Liver (tissue), 9 donors: ENCODE results near the gene CAMKMT. TPM values are rescaled to one million over a fixed set of nuclear protein-coding genes. Genes with fewer than 3 reads are reported as not detected.
A peak's percentile ranks its signal among the peaks of the same experiment; 100 is the strongest.

Source experiments
- DNase-seq: peaks from one replicate; pipeline ENCODE4 v3.0.0-alpha.2; 2017; ENCODE audit warnings: low spot score
- H3K27ac ChIP-seq, 2 donors: one replicate each; pipeline ENCODE4 v1.7.0; 2013; ENCODE audit warnings: inconsistent platforms in 2 of 2, low read length in 2 of 2, control low read depth in 1 of 2, low read depth in 1 of 2, mild to moderate bottlenecking in 1 of 2
- H3K27me3 ChIP-seq, 4 donors: one replicate each; pipeline versions ENCODE4 v1.6.1 to v1.7.0; 2013; ENCODE audit warnings: low read length in 3 of 4, inconsistent platforms in 1 of 4, mild to moderate bottlenecking in 1 of 4, moderate library complexity in 1 of 4; ENCODE audit not compliant: control insufficient read depth in 4 of 4, insufficient read depth in 4 of 4
- H3K36me3 ChIP-seq, 4 donors: one replicate each; pipeline versions ENCODE4 v1.6.1 to v1.7.0; 2013; ENCODE audit warnings: low read length in 3 of 4, mild to moderate bottlenecking in 3 of 4, low read depth in 1 of 4, moderate library complexity in 1 of 4; ENCODE audit not compliant: control insufficient read depth in 4 of 4, insufficient read depth in 3 of 4
- H3K4me1 ChIP-seq, 4 donors: one replicate each; pipeline versions ENCODE4 v1.6.1 to v1.7.0; 2013; ENCODE audit warnings: low read length in 3 of 4, mild to moderate bottlenecking in 3 of 4, moderate library complexity in 1 of 4; ENCODE audit not compliant: control insufficient read depth in 4 of 4, insufficient read depth in 4 of 4
- H3K4me3 ChIP-seq, 3 donors: one replicate each; pipeline versions ENCODE4 v1.6.1 to v1.7.0; 2013; ENCODE audit warnings: low read length in 3 of 3, control low read depth in 1 of 3, low read depth in 1 of 3, mild to moderate bottlenecking in 1 of 3
- H3K9ac ChIP-seq, 2 donors: one replicate each; pipeline ENCODE4 v1.7.0; 2013; ENCODE audit warnings: low read length in 2 of 2, mild to moderate bottlenecking in 2 of 2, moderate library complexity in 2 of 2, control low read depth in 1 of 2, low read depth in 1 of 2
- H3K9me3 ChIP-seq, 4 donors: one replicate each; pipeline versions ENCODE4 v1.6.1 to v1.7.0; 2013; ENCODE audit warnings: low read length in 3 of 4; ENCODE audit not compliant: control insufficient read depth in 4 of 4
- EGR1 ChIP-seq, 2 donors: IDR thresholded peaks; 2 replicates each; pipeline ENCODE4 v1.6.1; 2016 to 2018; ENCODE audit warnings: antibody characterized with exemption in 2 of 2, low read depth in 2 of 2
- FOXA1 ChIP-seq: IDR thresholded peaks from 2 replicates; pipeline ENCODE4 v1.6.1; 2016; ENCODE audit warnings: antibody characterized with exemption
- FOXA2 ChIP-seq: IDR thresholded peaks from 2 replicates; pipeline ENCODE4 v1.6.1; 2016; ENCODE audit warnings: antibody characterized with exemption
- GABPA ChIP-seq, 2 donors: IDR thresholded peaks in 1 of 2; conservative IDR thresholded peaks in 1 of 2; 2 replicates each; pipeline ENCODE4 v1.6.1; 2016; ENCODE audit warnings: antibody characterized with exemption in 2 of 2, mild to moderate bottlenecking in 1 of 2, moderate library complexity in 1 of 2
- HNF4A ChIP-seq, 2 donors: conservative IDR thresholded peaks; 2 replicates each; pipeline ENCODE4 v1.6.1; 2016; ENCODE audit warnings: antibody characterized with exemption in 2 of 2, mild to moderate bottlenecking in 2 of 2
- HNF4G ChIP-seq: IDR thresholded peaks from 2 replicates; pipeline ENCODE4 v1.6.1; 2016; ENCODE audit warnings: antibody characterized with exemption
- JUND ChIP-seq, 2 donors: IDR thresholded peaks; 2 replicates each; pipeline ENCODE4 v1.6.1; 2016; ENCODE audit warnings: antibody characterized with exemption in 2 of 2
- NR2F2 ChIP-seq: IDR thresholded peaks from 2 replicates; pipeline ENCODE4 v1.6.1; 2016; ENCODE audit warnings: antibody characterized with exemption
- RXRA ChIP-seq, 2 donors: IDR thresholded peaks; 2 replicates each; pipeline ENCODE4 v1.6.1; 2017 to 2018; ENCODE audit warnings: antibody characterized with exemption in 2 of 2, mild to moderate bottlenecking in 1 of 2
- SP1 ChIP-seq: IDR thresholded peaks from 2 replicates; pipeline ENCODE4 v1.6.1; 2018; ENCODE audit warnings: antibody characterized with exemption, mild to moderate bottlenecking
- TAF1 ChIP-seq: conservative IDR thresholded peaks from 2 replicates; pipeline ENCODE4 v1.6.1; 2016; ENCODE audit warnings: antibody characterized with exemption, mild to moderate bottlenecking
- YY1 ChIP-seq: IDR thresholded peaks from 2 replicates; pipeline ENCODE4 v1.6.1; 2016; ENCODE audit warnings: antibody characterized with exemption, mild to moderate bottlenecking
- WGBS: extraction: QIAGEN DNeasy Blood & Tissue Kit; methylation state at CpG from one replicate; pipeline ENCODE4 v1.1.7; 2013; 5-methylcytosine and 5-hydroxymethylcytosine counted together
- polyA plus RNA-seq, 2 donors: library from polyadenylated mRNA; stranded (reverse) in 1 of 2; unstranded in 1 of 2; fragments of 200-250 nt in 1 of 2; fragments of >200 nt in 1 of 2; fragmentation: Nextera tagmentation in 1 of 2; extraction: Ambion mirVana in 1 of 2; gene quantifications; one replicate each; pipeline versions ENCODE4 v1.2.1 to v1.2.3, GENCODE V29; 2013 to 2015
- total RNA-seq, 2 donors: library from RNA; depleted of rRNA; stranded (reverse); fragments of >200 nt; gene quantifications; one replicate each; pipeline ENCODE4 v1.2.3, GENCODE V29; 2014
- TF ChIP-seq, protein P1 (sequence below): IDR thresholded peaks from 2 replicates; pipeline ENCODE4 v1.6.1; 2016; ENCODE audit warnings: antibody characterized with exemption
- TF ChIP-seq, protein P2 (sequence below): fragments of 150-350 bp; IDR thresholded peaks from 2 replicates; pipeline ENCODE4 v1.5.1; 2017; ENCODE audit warnings: improper control_type of control experiment, low read depth, low read length; ENCODE audit not compliant: missing input control
- TF ChIP-seq, protein P3 (sequence below): IDR thresholded peaks from 2 replicates; pipeline ENCODE4 v1.6.1; 2016; ENCODE audit warnings: antibody characterized with exemption, mild to moderate bottlenecking
- TF ChIP-seq, protein P4 (sequence below): IDR thresholded peaks from 2 replicates; pipeline ENCODE4 v1.6.1; 2016; ENCODE audit warnings: antibody characterized with exemption
- donor health status: healthy.
- donor health status: healthy.
- donor health status: healthy.
- donor health status: healthy.
- donor health status: healthy.

Gene CAMKMT
- total and polyA plus RNA-seq, 4 donors = 1.5 to 12.7 (median 7.1) TPM

DNA sequence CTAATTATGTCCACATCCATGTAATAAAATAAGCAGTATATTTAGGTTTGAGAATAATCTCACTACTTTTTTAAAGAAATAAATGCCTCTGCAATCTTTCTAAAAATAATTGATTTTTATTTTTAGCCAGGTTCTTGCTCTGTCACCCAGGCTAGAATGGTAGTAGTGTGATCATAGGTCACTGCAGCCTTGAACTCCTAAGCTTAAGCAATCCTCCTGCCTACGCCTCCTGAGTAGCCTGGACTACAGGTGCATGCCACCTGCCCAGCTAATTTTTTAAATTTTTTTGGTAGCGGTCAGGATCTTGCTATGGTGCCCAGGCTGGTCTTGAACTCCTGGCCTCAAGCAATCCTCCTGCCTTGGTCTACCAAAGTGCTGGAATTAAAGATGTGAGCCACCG is 133.3 kb downstream of the CAMKMT start (continued):
- no peak for TF ChIP-seq GABPA (IDR thresholded peaks at IDR 0.05 in 1 of 2, conservative IDR thresholded peaks at IDR 0.05 in 1 of 2)
- no peak for TF ChIP-seq TAF1
- TF ChIP-seq NR2F2 = peak; percentile 42
- TF ChIP-seq EGR1 (IDR thresholded peaks at IDR 0.05; ENCODE audit: low read depth in 2 of 2) = no peak
- TF ChIP-seq RXRA (IDR thresholded peaks at IDR 0.05) = peak; percentile 52 to 59

DNA sequence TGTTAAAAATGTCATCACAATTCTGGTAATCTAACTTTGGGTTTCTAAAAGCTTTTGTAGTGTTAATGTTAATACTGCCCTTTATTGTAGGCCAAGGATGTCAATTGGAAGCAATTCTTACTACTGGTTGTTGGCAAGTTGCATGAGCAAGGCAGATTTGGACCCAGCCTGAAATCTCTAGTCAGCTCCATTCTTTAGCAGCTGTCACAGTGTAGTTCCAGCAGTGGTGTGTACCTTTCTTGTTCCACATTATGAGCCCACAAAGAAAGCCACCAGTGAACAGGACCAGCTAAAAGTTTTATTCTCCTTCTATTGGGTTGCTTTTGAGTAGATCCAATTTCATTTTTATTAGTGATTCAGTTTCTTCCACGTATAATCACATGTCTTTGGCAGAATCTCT is 133.8 kb downstream of the CAMKMT start:
- H3K4me3 ChIP-seq = no peak overlapping the region
- no peak for DNase-seq
- H3K27me3 ChIP-seq = no peaks in the 10 kb centered on the region
- peaks cover 2 to 21% (median 7%) of the 10 kb centered on the region in 4 donors for H3K4me1 ChIP-seq
- H3K27ac ChIP-seq = peak overlapping the region in 1 of 2 donors; percentile 44
- H3K9ac ChIP-seq = no peak overlapping the region
- H3K36me3 ChIP-seq = no peaks in the 10 kb centered on the region
- WGBS = 43% methylated on average over 1 of the region's 1 CpG
- H3K9me3 ChIP-seq = no peaks in the 10 kb centered on the region
- no peak for TF ChIP-seq RXRA (IDR thresholded peaks at IDR 0.05)
- TF ChIP-seq FOXA1 = no peak
- no peak for TF ChIP-seq HNF4G
- TF ChIP-seq, protein P1, sequence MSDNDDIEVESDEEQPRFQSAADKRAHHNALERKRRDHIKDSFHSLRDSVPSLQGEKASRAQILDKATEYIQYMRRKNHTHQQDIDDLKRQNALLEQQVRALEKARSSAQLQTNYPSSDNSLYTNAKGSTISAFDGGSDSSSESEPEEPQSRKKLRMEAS = no peak

DNA sequence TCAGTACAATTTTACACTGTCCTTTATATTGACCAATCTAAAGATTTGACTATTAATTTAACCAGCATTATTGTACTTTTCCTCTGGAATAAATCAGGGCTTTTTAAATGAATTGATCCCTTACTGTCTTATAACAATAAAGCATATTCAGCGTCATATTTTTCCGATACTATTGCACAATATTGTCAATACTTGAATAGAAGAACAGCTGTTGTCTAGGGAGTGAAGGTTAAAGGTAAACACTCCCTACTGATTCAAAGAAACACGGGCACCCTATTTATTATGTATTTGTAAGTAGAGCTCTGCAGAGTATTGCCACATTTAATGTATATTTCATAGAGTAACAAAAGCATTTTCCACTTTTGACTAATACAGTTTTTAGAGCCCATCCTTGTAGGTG is 134.4 kb downstream of the CAMKMT start:
- no peaks in the 10 kb centered on the region for H3K9me3 ChIP-seq
- H3K27me3 ChIP-seq = no peaks in the 10 kb centered on the region
- TF ChIP-seq HNF4G (no peak), HNF4A (conservative IDR thresholded peaks at IDR 0.05) (no peak), RXRA (IDR thresholded peaks at IDR 0.05) (peak in 1 of 2 donors; percentile 8), FOXA2 (no peak), EGR1 (IDR thresholded peaks at IDR 0.05; ENCODE audit: low read depth in 2 of 2) (no peak), YY1 (no peak), TAF1 (no peak), SP1 (peak; percentile 22), GABPA (IDR thresholded peaks at IDR 0.05 in 1 of 2, conservative IDR thresholded peaks at IDR 0.05 in 1 of 2) (no peak), JUND (IDR thresholded peaks at IDR 0.05) (no peak), NR2F2 (no peak), FOXA1 (no peak)
- TF ChIP-seq, protein P2, sequence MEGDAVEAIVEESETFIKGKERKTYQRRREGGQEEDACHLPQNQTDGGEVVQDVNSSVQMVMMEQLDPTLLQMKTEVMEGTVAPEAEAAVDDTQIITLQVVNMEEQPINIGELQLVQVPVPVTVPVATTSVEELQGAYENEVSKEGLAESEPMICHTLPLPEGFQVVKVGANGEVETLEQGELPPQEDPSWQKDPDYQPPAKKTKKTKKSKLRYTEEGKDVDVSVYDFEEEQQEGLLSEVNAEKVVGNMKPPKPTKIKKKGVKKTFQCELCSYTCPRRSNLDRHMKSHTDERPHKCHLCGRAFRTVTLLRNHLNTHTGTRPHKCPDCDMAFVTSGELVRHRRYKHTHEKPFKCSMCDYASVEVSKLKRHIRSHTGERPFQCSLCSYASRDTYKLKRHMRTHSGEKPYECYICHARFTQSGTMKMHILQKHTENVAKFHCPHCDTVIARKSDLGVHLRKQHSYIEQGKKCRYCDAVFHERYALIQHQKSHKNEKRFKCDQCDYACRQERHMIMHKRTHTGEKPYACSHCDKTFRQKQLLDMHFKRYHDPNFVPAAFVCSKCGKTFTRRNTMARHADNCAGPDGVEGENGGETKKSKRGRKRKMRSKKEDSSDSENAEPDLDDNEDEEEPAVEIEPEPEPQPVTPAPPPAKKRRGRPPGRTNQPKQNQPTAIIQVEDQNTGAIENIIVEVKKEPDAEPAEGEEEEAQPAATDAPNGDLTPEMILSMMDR = no peak
- TF ChIP-seq, protein P3, sequence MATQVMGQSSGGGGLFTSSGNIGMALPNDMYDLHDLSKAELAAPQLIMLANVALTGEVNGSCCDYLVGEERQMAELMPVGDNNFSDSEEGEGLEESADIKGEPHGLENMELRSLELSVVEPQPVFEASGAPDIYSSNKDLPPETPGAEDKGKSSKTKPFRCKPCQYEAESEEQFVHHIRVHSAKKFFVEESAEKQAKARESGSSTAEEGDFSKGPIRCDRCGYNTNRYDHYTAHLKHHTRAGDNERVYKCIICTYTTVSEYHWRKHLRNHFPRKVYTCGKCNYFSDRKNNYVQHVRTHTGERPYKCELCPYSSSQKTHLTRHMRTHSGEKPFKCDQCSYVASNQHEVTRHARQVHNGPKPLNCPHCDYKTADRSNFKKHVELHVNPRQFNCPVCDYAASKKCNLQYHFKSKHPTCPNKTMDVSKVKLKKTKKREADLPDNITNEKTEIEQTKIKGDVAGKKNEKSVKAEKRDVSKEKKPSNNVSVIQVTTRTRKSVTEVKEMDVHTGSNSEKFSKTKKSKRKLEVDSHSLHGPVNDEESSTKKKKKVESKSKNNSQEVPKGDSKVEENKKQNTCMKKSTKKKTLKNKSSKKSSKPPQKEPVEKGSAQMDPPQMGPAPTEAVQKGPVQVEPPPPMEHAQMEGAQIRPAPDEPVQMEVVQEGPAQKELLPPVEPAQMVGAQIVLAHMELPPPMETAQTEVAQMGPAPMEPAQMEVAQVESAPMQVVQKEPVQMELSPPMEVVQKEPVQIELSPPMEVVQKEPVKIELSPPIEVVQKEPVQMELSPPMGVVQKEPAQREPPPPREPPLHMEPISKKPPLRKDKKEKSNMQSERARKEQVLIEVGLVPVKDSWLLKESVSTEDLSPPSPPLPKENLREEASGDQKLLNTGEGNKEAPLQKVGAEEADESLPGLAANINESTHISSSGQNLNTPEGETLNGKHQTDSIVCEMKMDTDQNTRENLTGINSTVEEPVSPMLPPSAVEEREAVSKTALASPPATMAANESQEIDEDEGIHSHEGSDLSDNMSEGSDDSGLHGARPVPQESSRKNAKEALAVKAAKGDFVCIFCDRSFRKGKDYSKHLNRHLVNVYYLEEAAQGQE = no peak
- TF ChIP-seq, protein P4, sequence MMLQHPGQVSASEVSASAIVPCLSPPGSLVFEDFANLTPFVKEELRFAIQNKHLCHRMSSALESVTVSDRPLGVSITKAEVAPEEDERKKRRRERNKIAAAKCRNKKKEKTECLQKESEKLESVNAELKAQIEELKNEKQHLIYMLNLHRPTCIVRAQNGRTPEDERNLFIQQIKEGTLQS = no peak
- H3K27ac ChIP-seq = no peak overlapping the region
- 35% methylated on average over 3 of the region's 3 CpGs for WGBS
- no peaks in the 10 kb centered on the region for H3K36me3 ChIP-seq
- peaks cover 2 to 21% (median 7%) of the 10 kb centered on the region in 4 donors for H3K4me1 ChIP-seq
- no peak overlapping the region for H3K9ac ChIP-seq
- DNase-seq = no peak
- no peak overlapping the region for H3K4me3 ChIP-seq
